ENCODE results near the gene MAGEB17. TPM values are rescaled to one million over a fixed set of nuclear protein-coding genes. Genes with fewer than 3 reads are reported as not detected.
A peak's percentile ranks its signal among the peaks of the same experiment; 100 is the strongest.
"Not testable (repeated sequence)": the region's sequence is repeated elsewhere in the genome, so short reads cannot be mapped to it uniquely, and the experiment has no call there.

MAGEB17 gene
- polyA plus RNA-seq, 12 donors: 0.12 to 0.41 (median 0.13) TPM; not detected in 6

- no peak for DNase-seq
Observed at GRCh38 chrX:16156692-16157331, 10.5 kb upstream of the MAGEB17 start.

- peak; percentile 4 for DNase-seq
Observed at GRCh38 chrX:16160729-16161128, 6.6 kb upstream of the MAGEB17 start.

- DNase-seq: not testable (repeated sequence)
Observed at GRCh38 chrX:16161173-16161572, 6.1 kb upstream of the MAGEB17 start.

- DNase-seq: no peak
Observed at GRCh38 chrX:16162391-16162790, 4.9 kb upstream of the MAGEB17 start.

- no peak for DNase-seq
Observed at GRCh38 chrX:16164748-16165147, 2.5 kb upstream of the MAGEB17 start.

- no peak for DNase-seq
Observed at GRCh38 chrX:16171039-16171438, 3.8 kb downstream of the MAGEB17 start.

GRCh38 chrX:16171944-16172343 lies 4.7 kb downstream of the MAGEB17 start:
- no peak for DNase-seq

GRCh38 chrX:16172391-16172790 lies 5.1 kb downstream of the MAGEB17 start:
- DNase-seq: no peak

GRCh38 chrX:16175329-16176061 lies 8.2 kb downstream of the MAGEB17 start:
- DNase-seq: no peak

- DNase-seq: no peak
Observed at GRCh38 chrX:16177260-16177659, 10.0 kb downstream of the MAGEB17 start.

- DNase-seq: not testable (repeated sequence)
Observed at GRCh38 chrX:16183843-16184242, 16.6 kb downstream of the MAGEB17 start.

- DNase-seq: no peak
Observed at GRCh38 chrX:16185725-16186136, 18.4 kb downstream of the MAGEB17 start.

- DNase-seq: no peak
Observed at GRCh38 chrX:16186380-16187007, 19.2 kb downstream of the MAGEB17 start.

GRCh38 chrX:16187024-16187760 lies 19.9 kb downstream of the MAGEB17 start:
- DNase-seq: no peak

GRCh38 chrX:16188687-16189086 lies 21.4 kb downstream of the MAGEB17 start:
- no peak for DNase-seq

- no peak for DNase-seq
Observed at GRCh38 chrX:16191605-16192004, 24.3 kb downstream of the MAGEB17 start.

- DNase-seq: no peak
Observed at GRCh38 chrX:16196829-16197228, 29.5 kb downstream of the MAGEB17 start.

- DNase-seq: no peak
Observed at GRCh38 chrX:16199343-16199742, 32.1 kb downstream of the MAGEB17 start.

- no peak for DNase-seq
Observed at GRCh38 chrX:16202943-16203342, 35.7 kb downstream of the MAGEB17 start.

GRCh38 chrX:16204538-16204937 lies 37.3 kb downstream of the MAGEB17 start:
- DNase-seq: no peak

GRCh38 chrX:16205840-16206239 lies 38.6 kb downstream of the MAGEB17 start:
- no peak for DNase-seq

- no peak for DNase-seq
Observed at GRCh38 chrX:16207634-16208033, 40.4 kb downstream of the MAGEB17 start.

Measured in muscle of arm (tissue), 12 donors.